HTERT RPE-1 (cell line): Measurements from ENCODE around the gene PNMA1.

Experiments used
- in situ Hi-C: fragments of 300-500 bp; cut with MboI; formaldehyde crosslinking; loops from 4 replicates; pipeline ENCODE4 v1.14.3; 2020; ENCODE audit warnings: low sequenced_read_pairs

The PNMA1 gene

GRCh38 chr14:73739174-73739898, 25.2 kb upstream of the PNMA1 start:
- in situ Hi-C loops = no loop called here

GRCh38 chr14:73738518-73739173, 24.5 kb upstream of the PNMA1 start:
- in situ Hi-C loops = no loop called here

GRCh38 chr14:73736842-73737241, 22.7 kb upstream of the PNMA1 start:
- in situ Hi-C loops = no loop called here

- in situ Hi-C loops = no loop called here
Measured at GRCh38 chr14:73732006-73732405, 17.8 kb upstream of the PNMA1 start.

- in situ Hi-C loops = no loop called here
Measured at GRCh38 chr14:73731111-73731510, 16.9 kb upstream of the PNMA1 start.

GRCh38 chr14:73729556-73730265, 15.5 kb upstream of the PNMA1 start:
- in situ Hi-C loops = no loop called here

- in situ Hi-C loops = no loop called here
Measured at GRCh38 chr14:73728717-73729330, 14.6 kb upstream of the PNMA1 start.

- in situ Hi-C loops = no loop called here
Measured at GRCh38 chr14:73727166-73727565, 13.0 kb upstream of the PNMA1 start.

- in situ Hi-C loops = no loop called here
Measured at GRCh38 chr14:73726025-73726961, 12.1 kb upstream of the PNMA1 start.

- in situ Hi-C loops = no loop called here
Measured at GRCh38 chr14:73725116-73726024, 11.2 kb upstream of the PNMA1 start.

GRCh38 chr14:73724696-73725095, 10.5 kb upstream of the PNMA1 start:
- in situ Hi-C loops = no loop called here

- in situ Hi-C loops = no loop called here
Measured at GRCh38 chr14:73723797-73724661, 9.8 kb upstream of the PNMA1 start.

- in situ Hi-C loops = no loop called here
Measured at GRCh38 chr14:73723406-73723796, 9.2 kb upstream of the PNMA1 start.

GRCh38 chr14:73722581-73722980, 8.4 kb upstream of the PNMA1 start:
- in situ Hi-C loops = no loop called here

- in situ Hi-C loops = no loop called here
Measured at GRCh38 chr14:73721101-73721821, 7.1 kb upstream of the PNMA1 start.

GRCh38 chr14:73720636-73721035, 6.5 kb upstream of the PNMA1 start:
- in situ Hi-C loops = no loop called here

- in situ Hi-C loops = no loop called here
Measured at GRCh38 chr14:73719791-73720190, 5.6 kb upstream of the PNMA1 start.

- in situ Hi-C loops = no loop called here
Measured at GRCh38 chr14:73719361-73719760, 5.2 kb upstream of the PNMA1 start.
